A673 (cell line): ENCODE measurements around the gene VCAN.

Source experiments
- CTCF ChIP-seq: fragments of 300-800, 200-600 bp; sonication (generic); conservative IDR thresholded peaks from 2 replicates; pipeline ENCODE4 v1.5.1; 2017; ENCODE audit warnings: low read depth, mild to moderate bottlenecking, antibody characterized with exemption, low read length, moderate library complexity, mixed read lengths
- EZH2 ChIP-seq: fragments of 200-600 bp; sonication (generic); IDR thresholded peaks from 2 replicates; pipeline ENCODE4 v1.6.1; 2017; ENCODE audit warnings: borderline replicate concordance, low read depth, mild to moderate bottlenecking, mixed read lengths, antibody characterized with exemption, low read length; ENCODE audit not compliant: poor library complexity, severe bottlenecking

GRCh38 chr5:83567741-83568140 lies 96.2 kb downstream of the VCAN start:
- TF ChIP-seq CTCF (no peak), EZH2 (no peak)
